Measurements from ENCODE around the gene HMOX2. TPM values are rescaled to one million over a fixed set of nuclear protein-coding genes. Genes with fewer than 3 reads are reported as not detected.

Gene HMOX2
- total and polyA plus RNA-seq, 4 donors: 37.6 to 57.8 (median 51.3) TPM

DNA sequence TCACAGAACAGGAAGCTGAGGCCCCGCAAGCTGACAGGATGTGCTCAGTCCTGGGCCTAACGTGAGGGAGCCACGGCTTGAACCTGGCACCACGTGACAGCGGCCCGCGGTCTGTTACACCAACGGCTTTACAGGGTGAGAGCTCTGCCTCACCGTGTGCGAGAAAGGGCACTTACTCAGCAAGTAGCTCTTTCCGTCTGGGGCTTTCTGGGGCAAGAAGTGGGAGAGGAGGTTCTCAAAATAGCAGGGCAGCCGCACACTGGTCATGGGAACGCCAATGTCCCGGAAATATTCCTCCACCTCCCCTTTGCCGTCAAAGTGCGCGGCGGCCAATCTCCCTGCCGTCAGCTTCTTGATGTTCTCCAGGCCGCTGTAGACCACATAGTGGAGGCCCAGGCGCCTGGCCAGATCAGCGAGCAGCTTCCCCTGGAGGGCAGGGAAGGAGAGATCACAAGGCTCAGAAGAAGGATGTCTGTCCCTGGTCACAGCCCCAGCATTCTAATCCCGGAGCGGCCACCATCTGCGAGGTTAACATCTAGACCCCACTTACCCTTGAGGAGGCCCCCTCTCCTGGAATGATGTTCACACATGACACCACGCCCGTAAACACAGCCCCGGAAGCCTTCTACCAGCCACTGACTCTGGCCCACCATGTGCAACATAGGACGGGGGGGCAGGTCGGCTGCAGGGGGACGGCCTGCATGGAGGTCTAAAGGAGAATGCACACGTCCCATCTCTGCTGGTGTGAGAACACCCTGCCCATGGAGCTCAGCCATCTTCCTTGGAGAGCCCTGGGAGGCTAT, 10.0 kb upstream of the HMOX2 start:
- DNase-seq (no peak), ATAC-seq (ENCODE audit: insufficient read depth, low FRiP score) (no peak)
- Histone ChIP-seq H3K27me3 (ENCODE audit: control insufficient read depth in 3 of 3, insufficient read depth in 3 of 3, low read length in 2 of 3) (no peaks in the 10 kb centered on the region), H3K4me1 (ENCODE audit: control insufficient read depth in 5 of 5, insufficient read depth in 5 of 5, low read length in 5 of 5) (peaks cover 0 to 3% (median 0%) of the 10 kb centered on the region in 5 donors), H3K9me3 (ENCODE audit: control insufficient read depth in 4 of 4, insufficient read depth in 3 of 4, low read length in 3 of 4) (no peaks in the 10 kb centered on the region), H3K27ac (ENCODE audit: low read depth in 1 of 2, low read length in 1 of 2) (peak overlapping the region; percentile 26 to 59), H3K9ac (ENCODE audit: insufficient read depth in 1 of 2, low read length in 2 of 2) (no peak overlapping the region), H3K4me3 (no peak overlapping the region), H3K36me3 (ENCODE audit: control insufficient read depth in 4 of 4, insufficient read depth in 4 of 4, low read length in 4 of 4) (peaks cover 0 to 34% (median 17%) of the 10 kb centered on the region in 4 donors)
- TF ChIP-seq, protein P1, sequence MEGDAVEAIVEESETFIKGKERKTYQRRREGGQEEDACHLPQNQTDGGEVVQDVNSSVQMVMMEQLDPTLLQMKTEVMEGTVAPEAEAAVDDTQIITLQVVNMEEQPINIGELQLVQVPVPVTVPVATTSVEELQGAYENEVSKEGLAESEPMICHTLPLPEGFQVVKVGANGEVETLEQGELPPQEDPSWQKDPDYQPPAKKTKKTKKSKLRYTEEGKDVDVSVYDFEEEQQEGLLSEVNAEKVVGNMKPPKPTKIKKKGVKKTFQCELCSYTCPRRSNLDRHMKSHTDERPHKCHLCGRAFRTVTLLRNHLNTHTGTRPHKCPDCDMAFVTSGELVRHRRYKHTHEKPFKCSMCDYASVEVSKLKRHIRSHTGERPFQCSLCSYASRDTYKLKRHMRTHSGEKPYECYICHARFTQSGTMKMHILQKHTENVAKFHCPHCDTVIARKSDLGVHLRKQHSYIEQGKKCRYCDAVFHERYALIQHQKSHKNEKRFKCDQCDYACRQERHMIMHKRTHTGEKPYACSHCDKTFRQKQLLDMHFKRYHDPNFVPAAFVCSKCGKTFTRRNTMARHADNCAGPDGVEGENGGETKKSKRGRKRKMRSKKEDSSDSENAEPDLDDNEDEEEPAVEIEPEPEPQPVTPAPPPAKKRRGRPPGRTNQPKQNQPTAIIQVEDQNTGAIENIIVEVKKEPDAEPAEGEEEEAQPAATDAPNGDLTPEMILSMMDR (IDR thresholded peaks at IDR 0.05; ENCODE audit: control extremely low read depth, extremely low read depth): no peak
- 87 to 90% methylated on average over 32 of the region's 32 CpGs for WGBS, 2 donors

DNA sequence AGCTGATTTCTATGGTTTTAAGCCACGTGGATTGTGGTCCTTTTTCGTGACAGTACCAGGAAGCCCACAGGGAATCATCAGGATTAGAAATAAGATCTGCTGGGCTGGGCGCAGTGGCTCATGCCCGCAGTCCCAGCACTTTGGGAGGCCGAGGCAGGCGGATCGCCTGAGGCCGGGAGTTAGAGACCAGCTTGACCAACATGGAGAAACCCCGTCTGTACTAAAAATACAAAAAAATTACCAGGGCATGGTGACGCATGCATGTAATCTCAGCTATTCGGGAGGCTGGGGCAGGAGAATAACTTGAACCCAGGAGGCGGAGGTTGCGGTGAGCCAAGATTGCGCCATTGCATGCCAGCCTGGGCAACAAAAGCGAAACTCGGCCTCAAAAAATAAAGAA, 8.3 kb upstream of the HMOX2 start:
- ATAC-seq (ENCODE audit: insufficient read depth, low FRiP score): no peak
- Histone ChIP-seq H3K27ac (ENCODE audit: low read depth in 1 of 2, low read length in 1 of 2) (no peak overlapping the region), H3K27me3 (ENCODE audit: control insufficient read depth in 3 of 3, insufficient read depth in 3 of 3, low read length in 2 of 3) (no peaks in the 10 kb centered on the region), H3K4me1 (ENCODE audit: control insufficient read depth in 5 of 5, insufficient read depth in 5 of 5, low read length in 5 of 5) (peaks cover 0 to 3% (median 0%) of the 10 kb centered on the region in 5 donors), H3K4me3 (no peak overlapping the region), H3K9me3 (ENCODE audit: control insufficient read depth in 4 of 4, insufficient read depth in 3 of 4, low read length in 3 of 4) (no peaks in the 10 kb centered on the region), H3K36me3 (ENCODE audit: control insufficient read depth in 4 of 4, insufficient read depth in 4 of 4, low read length in 4 of 4) (peaks cover 0 to 31% (median 12%) of the 10 kb centered on the region in 4 donors), H3K9ac (ENCODE audit: insufficient read depth in 1 of 2, low read length in 2 of 2) (no peak overlapping the region)
- no peak for DNase-seq
- TF ChIP-seq, protein P1 (IDR thresholded peaks at IDR 0.05; ENCODE audit: control extremely low read depth, extremely low read depth): no peak
- 96 to 97% methylated on average over 16 of the region's 16 CpGs for WGBS, 2 donors

DNA sequence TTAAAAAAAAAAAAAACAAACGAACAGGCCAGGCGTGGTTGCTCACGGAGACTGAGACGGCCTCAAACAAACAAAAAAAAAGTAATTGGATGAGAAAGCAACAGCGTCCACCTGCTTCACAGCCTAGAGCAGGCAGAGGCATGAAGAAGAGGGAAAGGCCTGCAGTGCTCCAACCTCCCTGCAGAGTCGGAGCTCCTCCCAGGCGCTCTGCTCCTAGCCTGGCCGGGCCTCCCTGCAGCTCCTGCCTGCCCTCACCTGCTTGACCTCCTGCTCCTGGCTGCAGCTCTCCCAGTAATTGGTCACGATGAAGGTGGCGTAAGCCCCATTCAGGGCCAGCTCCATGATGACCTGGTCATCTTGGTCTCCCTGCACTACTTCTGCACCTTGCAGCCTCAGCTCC, 7.2 kb upstream of the HMOX2 start:
- TF ChIP-seq, protein P1 (IDR thresholded peaks at IDR 0.05; ENCODE audit: control extremely low read depth, extremely low read depth): no peak
- H3K4me1 ChIP-seq (ENCODE audit: control insufficient read depth in 5 of 5, insufficient read depth in 5 of 5, low read length in 5 of 5): peaks cover 0 to 3% (median 0%) of the 10 kb centered on the region in 5 donors
- H3K9ac ChIP-seq (ENCODE audit: insufficient read depth in 1 of 2, low read length in 2 of 2): no peak overlapping the region
- no peaks in the 10 kb centered on the region for H3K27me3 ChIP-seq (ENCODE audit: control insufficient read depth in 3 of 3, insufficient read depth in 3 of 3, low read length in 2 of 3)
- 92 to 95% methylated on average over 10 of the region's 10 CpGs for WGBS, 2 donors
- no peak for DNase-seq
- no peaks in the 10 kb centered on the region for H3K9me3 ChIP-seq (ENCODE audit: control insufficient read depth in 4 of 4, insufficient read depth in 3 of 4, low read length in 3 of 4)
- no peak overlapping the region for H3K4me3 ChIP-seq
- peaks cover 0 to 22% (median 9%) of the 10 kb centered on the region in 4 donors for H3K36me3 ChIP-seq (ENCODE audit: control insufficient read depth in 4 of 4, insufficient read depth in 4 of 4, low read length in 4 of 4)
- no peak overlapping the region for H3K27ac ChIP-seq (ENCODE audit: low read depth in 1 of 2, low read length in 1 of 2)
- ATAC-seq (ENCODE audit: insufficient read depth, low FRiP score): no peak
